HG03108 (cell line): Measurements from ENCODE around the gene IL16.
"Not testable (repeated sequence)": the region's sequence is repeated elsewhere in the genome, so short reads cannot be mapped to it uniquely, and the experiment has no call there.

Source experiments
- ATAC-seq: cut with Tn5 transposase; IDR thresholded peaks from one replicate; pipeline ENCODE4 v1.9.1; 2021; ENCODE audit warnings: moderate library complexity; ENCODE audit not compliant: unreplicated experiment

IL16 gene

GRCh38 chr15:81196576-81197254 lies at the start of gene IL16:
IL16 (plus strand) TSS chr15:81196879; CDS start chr15:81225400, 28,521 bp downstream.
- no peak for ATAC-seq

GRCh38 chr15:81151389-81151788 lies 45.3 kb upstream of the IL16 start:
- no peak for ATAC-seq

- no peak for ATAC-seq
Measured at GRCh38 chr15:81152339-81152738, 44.3 kb upstream of the IL16 start.

- no peak for ATAC-seq
Measured at GRCh38 chr15:81152799-81153198, 43.9 kb upstream of the IL16 start.

GRCh38 chr15:81155375-81156218 lies 41.1 kb upstream of the IL16 start:
- no peak for ATAC-seq

GRCh38 chr15:81156324-81156723 lies 40.4 kb upstream of the IL16 start:
- no peak for ATAC-seq

- no peak for ATAC-seq
Measured at GRCh38 chr15:81157195-81157938, 39.3 kb upstream of the IL16 start.

- no peak for ATAC-seq
Measured at GRCh38 chr15:81157939-81158223, 38.8 kb upstream of the IL16 start.

- ATAC-seq: not testable (repeated sequence)
Measured at GRCh38 chr15:81158561-81158960, 38.1 kb upstream of the IL16 start.

GRCh38 chr15:81160312-81161159 lies 36.1 kb upstream of the IL16 start:
- ATAC-seq: no peak

- ATAC-seq: no peak
Measured at GRCh38 chr15:81161160-81161673, 35.5 kb upstream of the IL16 start.

- ATAC-seq: no peak
Measured at GRCh38 chr15:81161851-81162250, 34.8 kb upstream of the IL16 start.

GRCh38 chr15:81163961-81164800 lies 32.5 kb upstream of the IL16 start:
- ATAC-seq: no peak

- no peak for ATAC-seq
Measured at GRCh38 chr15:81165535-81165934, 31.1 kb upstream of the IL16 start.

- ATAC-seq: no peak
Measured at GRCh38 chr15:81166636-81167305, 29.9 kb upstream of the IL16 start.

GRCh38 chr15:81168131-81168526 lies 28.6 kb upstream of the IL16 start:
- no peak for ATAC-seq

- no peak for ATAC-seq
Measured at GRCh38 chr15:81168644-81169043, 28.0 kb upstream of the IL16 start.

- no peak for ATAC-seq
Measured at GRCh38 chr15:81170511-81170910, 26.2 kb upstream of the IL16 start.

GRCh38 chr15:81171286-81171685 lies 25.4 kb upstream of the IL16 start:
- no peak for ATAC-seq
